ENCODE data around the gene MRTFB. TPM values are rescaled to one million over a fixed set of nuclear protein-coding genes. Genes with fewer than 3 reads are reported as not detected.

The MRTFB gene
- polyA plus RNA-seq, 3 donors, result 6.4 to 14.0 (median 10.6) TPM

DNA sequence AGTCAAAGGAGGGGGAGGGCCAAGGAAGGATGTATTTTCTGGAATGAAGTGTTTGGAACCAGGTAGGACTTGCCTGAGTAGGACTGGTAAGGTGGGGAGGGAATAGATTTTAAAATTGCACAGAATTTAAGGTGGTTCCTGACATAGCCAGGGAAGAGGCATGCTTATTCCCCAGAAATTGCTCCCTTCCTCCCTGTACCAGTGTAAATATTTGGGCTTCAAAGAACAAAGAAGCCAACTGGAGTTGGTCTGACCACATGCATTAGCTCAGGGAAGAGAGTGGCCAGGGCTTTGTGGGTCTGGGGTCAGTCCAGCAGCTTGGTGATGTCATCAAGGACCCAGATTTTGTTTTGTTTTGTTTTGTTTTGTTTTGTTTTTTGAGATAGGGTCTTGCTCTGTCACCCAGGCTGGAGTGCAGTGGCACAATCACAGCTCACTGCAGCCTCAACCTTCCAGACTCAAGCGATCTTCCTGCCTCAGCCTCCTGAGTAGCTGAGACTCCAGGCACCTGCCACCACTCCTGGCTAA lies 9.3 kb upstream of the MRTFB start:
- 96 to 100% (median 100%) methylated on average over 1 of the region's 1 CpG for WGBS, 3 donors
- H3K27ac ChIP-seq (ENCODE audit: low read depth, low read length), result no peak overlapping the region

DNA sequence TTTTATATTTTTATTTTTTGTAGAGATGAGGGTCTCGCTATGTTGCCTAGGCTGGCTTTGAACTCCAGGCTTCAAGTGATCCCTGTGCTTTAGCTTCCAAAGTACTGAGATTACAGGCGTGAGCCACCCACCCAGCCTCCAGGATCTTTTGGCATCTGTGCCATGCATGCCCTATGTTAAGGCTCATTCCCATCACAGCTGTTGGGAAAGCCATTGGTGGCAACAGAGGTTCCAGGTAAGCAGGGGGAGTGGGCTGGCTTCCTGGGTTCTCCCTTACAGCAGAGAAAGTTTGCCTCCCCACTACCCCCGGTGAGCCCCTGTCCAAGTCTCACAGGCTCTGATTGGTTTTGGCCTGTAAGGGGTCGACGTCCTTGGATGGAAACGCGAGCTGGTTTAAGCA lies 8.9 kb upstream of the MRTFB start:
- H3K27ac ChIP-seq (ENCODE audit: low read depth, low read length), result no peak overlapping the region
- 87 to 93% (median 93%) methylated on average over 7 of the region's 7 CpGs for WGBS, 3 donors

DNA sequence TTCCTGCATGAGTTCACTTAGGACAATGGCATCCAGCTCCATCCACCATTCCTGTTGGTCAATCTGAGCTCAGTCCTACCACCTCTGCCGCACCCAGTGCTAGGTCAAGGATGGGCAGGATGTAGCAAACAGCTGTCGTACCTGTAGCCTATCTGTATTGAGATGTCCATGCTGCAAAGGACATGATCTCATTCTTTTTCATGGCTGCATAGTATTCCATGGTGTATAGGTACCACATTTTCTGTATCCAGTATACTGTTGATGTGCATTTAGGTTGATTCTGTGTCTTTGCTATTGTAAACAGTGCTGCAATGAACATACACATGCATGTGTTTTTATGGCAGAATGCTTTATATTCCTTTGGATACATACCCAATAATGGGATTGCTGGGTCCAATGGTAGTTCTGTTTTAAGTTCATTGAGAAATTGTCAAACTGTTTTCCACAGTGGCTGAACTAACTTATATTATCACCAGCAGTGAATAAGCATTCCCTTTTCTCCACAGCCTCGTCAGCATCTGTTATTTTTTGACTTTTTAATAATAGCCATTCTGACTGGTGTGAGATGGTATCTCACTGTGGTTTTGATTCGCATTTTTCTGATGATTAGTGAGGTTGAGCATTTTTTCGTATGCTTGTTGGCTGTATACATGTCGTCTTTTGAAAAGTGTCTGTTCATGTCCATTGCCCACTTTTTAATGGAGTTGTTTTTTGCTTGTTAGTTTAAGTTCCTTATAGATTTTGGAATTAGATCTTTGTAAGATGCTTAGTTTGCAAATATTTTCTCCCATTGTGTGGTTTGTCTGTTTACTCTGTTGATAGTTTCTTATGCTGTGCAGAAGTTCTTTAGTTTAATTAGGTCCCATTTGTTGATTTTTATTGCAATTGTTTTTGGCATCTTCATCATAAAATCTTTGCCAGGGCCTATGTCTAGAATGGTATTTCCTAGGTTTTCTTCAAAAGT lies 7.2 kb upstream of the MRTFB start:
- WGBS, 3 donors, result 92 to 94% (median 93%) methylated on average over 6 of the region's 6 CpGs

DNA sequence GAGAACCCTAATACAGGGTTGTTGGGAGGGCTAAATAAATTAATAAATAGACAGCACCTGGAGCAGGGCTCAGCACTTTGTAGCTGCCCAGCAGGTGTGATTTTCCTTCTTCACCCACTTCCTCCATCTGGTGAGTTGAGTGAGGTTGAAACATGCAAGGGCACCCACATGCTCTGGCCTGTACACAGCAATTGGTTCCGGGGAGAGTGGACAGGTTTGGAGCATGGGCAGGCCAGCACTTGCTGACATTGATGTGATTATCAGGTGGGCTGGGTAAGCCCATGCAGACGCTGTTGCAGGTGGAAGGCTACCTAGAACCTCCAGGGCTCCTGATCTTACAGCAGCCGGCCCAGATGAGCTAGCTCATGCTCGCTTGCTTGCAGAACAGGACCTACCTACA lies 1.3 kb upstream of the MRTFB start:
- WGBS, 3 donors, result 90 to 93% (median 92%) methylated on average over 4 of the region's 4 CpGs
- H3K27ac ChIP-seq (ENCODE audit: low read depth, low read length), result no peak overlapping the region

More for the DNA sequence above, 7.2 kb upstream of the MRTFB start:
- H3K27ac ChIP-seq (ENCODE audit: low read depth, low read length), result no peak overlapping the region

DNA sequence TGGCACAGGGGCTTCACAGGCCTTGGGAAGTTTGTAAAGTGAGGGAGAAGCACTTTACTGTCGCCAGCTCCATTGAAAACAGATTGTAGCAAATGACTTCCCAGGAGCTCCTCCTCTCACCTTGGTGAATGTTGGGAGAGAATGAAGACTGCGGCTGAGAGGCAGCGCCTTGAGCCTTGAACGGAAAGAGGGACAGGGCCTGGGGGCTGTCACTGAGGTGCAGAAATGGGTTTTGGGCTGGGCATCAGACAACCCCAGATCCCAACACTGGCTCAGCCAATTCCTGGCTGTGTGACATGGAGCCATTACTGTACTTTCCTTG lies 603 bp upstream of the MRTFB start:
- 23 to 85% (median 78%) methylated on average over 4 of the region's 4 CpGs for WGBS, 3 donors
- H3K27ac ChIP-seq (ENCODE audit: low read depth, low read length), result no peak overlapping the region

DNA sequence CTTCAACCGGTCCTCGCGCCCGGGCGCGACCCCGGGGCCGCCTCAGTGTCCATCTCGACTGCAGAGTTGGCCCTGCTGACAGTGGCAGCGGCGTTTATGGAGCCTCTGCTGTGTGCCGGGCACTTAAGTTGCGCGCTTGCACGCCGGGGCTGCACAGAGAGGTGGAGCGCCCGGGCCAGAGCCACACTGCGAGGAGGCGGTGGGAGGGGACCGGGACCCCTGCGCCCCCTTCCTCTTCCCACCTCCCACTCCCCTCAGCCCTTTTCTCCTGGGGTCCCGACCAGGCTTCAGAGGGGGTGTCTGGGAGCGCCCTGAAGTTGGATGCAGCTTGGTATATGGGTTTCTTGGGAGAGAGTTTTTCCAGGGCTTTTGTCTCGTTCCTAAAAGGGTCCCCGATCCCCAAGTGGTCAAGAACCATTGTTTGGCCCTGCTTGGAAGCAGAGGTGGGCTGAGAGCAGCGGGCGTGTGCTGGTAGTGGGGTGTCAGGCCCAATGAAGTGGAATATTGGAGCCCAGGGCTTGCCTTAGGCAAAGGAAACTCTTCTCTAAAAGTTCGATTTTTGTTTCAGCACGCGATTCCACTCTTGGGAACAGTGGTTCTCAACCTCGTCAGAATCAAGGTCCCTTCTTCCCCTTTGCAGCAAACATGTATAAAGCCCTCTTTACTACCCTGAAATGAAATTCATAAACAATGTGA lies 605 bp downstream of the MRTFB start:
- 2% methylated on average over 20 to 32 of the region's 32 CpGs for WGBS, 3 donors

DNA sequence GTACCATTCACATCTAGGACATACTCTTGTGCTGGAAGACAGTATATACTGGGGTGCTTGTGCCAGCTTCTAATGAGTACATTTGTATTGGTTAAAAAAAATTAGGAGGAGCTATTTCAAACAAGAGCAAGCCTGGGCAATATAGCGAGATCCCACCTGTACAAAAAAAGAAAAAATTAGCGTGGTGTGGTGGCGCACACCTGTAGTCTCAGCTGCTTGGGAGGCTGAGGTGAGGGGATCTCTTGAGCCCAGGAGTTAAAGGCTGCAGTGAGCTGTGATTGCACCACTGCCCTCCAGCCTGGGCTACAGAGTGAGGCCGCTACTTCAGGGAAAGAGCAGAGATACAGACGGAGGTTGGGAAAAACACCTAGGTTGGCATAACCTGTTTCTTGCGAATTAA lies 1.2 kb downstream of the MRTFB start:
- H3K27ac ChIP-seq (ENCODE audit: low read depth, low read length), result no peak overlapping the region
- WGBS, 3 donors, result 70 to 97% (median 95%) methylated on average over 6 of the region's 6 CpGs

More for the DNA sequence above, 605 bp downstream of the MRTFB start:
- H3K27ac ChIP-seq (ENCODE audit: low read depth, low read length), result no peak overlapping the region

DNA sequence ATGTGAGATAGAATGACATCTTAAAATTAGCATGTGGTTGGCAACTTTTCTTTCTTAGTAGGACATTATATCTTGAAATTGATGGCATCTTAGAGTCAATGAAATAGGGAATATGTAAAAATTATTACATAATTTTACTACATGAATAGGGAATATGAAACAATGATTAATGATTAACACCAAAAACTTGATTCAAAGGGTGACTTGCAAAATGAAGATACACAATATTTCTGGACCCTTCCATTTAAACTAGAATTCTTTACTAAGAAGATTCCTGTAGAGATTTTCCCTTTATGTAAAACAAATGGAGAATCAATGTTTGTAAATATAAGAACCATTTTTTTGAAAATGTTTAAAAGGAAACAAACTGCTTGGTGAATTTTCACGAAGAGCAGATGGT lies 3.4 kb downstream of the MRTFB start:
- 26 to 51% (median 47%) methylated on average over 1 of the region's 1 CpG for WGBS, 3 donors

DNA sequence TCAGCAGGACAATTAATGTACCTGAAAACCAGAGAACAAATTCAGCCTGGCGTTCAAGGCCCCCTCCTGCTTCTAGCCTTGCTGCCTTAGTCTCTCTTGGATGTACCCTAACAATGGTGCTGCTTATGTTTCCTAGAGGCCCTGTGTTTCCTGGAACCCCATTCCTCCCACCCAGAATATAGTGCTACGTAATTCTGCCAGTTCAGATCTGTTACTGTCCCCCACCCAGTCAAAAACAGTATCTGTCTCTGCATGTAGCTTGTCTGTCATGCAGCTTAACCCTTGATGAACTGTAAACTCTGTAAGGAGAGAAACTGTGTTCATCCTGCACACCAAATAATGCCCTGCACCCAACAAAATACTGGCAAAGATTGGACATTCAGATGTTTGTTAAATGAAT lies 6.8 kb downstream of the MRTFB start:
- WGBS, 3 donors, result 93 to 96% (median 94%) methylated on average over 2 of the region's 2 CpGs
- no peak overlapping the region for H3K27ac ChIP-seq (ENCODE audit: low read depth, low read length)

More for the DNA sequence above, 3.4 kb downstream of the MRTFB start:
- no peak overlapping the region for H3K27ac ChIP-seq (ENCODE audit: low read depth, low read length)

DNA sequence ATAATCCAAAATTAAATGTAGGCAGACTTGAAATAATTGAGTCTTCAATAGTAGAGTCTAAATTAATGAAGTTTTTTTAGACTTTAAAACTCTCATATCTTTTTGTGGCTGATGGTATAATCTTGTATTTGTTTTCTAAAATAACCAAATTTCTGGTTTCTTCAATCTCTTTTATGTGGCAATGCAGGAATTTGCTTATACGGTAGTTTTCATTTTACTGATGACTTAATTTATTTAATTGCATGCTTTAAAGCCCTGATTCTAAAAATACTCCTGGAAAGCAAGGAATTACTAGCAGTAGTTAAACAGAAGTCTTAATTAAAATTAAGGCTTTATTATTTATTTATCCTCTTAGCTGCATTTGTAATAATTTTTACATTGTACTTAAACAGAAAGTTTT lies 15.4 kb downstream of the MRTFB start:
- H3K27ac ChIP-seq (ENCODE audit: low read depth, low read length), result no peak overlapping the region

DNA sequence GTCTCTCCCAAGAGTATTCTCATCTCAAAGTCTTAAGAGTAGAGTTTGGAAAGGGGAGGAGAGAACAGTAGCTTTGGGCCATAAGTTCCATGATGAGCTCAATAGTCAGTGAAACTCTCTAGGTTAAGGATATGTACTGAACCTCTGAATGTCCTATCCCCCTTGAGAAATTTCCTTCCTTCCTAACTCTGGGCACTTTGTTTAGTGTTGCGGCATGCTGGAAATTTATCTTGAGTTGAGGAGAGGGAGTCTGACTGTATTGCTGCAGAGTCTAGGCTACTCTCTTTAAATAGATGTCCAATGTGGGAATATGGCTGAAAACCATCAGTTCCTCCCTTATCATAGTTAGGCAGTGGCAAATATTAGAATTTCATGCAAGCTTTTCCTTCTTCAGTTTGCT lies 16.1 kb downstream of the MRTFB start:
- H3K27ac ChIP-seq (ENCODE audit: low read depth, low read length), result no peak overlapping the region
- WGBS, 3 donors, result 52 to 81% (median 70%) methylated on average over 1 of the region's 1 CpG

More for the DNA sequence above, 15.4 kb downstream of the MRTFB start:
- 71 to 90% (median 80%) methylated on average over 1 of the region's 1 CpG for WGBS, 3 donors

DNA sequence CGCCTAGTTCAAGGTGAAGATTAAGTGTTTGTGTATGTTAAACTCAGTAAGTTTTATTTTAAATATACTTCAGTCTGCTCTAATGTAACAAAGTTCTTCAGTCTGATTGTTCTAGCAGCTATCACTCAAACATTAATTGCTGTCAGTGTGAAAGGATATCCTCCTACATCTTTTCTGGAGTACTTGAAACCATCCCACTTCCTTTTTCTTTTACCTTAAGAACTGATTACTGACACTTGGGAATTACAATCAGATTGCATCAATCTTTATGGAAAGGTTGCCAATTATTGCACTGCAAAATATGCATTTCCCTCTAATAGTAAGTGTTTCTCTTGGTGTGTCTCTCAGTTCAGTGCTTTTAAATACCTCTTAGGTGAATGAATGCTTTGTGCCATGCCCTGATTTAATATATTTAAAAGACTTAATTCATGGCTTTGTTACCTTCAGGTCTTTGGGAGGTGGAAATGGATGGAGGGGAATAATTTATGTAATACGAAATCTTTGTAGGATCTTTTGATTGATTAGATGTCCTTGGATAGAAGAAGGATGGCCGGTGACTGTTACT lies 16.6 kb downstream of the MRTFB start:
- no peak overlapping the region for H3K27ac ChIP-seq (ENCODE audit: low read depth, low read length)
- 56 to 82% (median 80%) methylated on average over 3 of the region's 3 CpGs for WGBS, 3 donors

DNA sequence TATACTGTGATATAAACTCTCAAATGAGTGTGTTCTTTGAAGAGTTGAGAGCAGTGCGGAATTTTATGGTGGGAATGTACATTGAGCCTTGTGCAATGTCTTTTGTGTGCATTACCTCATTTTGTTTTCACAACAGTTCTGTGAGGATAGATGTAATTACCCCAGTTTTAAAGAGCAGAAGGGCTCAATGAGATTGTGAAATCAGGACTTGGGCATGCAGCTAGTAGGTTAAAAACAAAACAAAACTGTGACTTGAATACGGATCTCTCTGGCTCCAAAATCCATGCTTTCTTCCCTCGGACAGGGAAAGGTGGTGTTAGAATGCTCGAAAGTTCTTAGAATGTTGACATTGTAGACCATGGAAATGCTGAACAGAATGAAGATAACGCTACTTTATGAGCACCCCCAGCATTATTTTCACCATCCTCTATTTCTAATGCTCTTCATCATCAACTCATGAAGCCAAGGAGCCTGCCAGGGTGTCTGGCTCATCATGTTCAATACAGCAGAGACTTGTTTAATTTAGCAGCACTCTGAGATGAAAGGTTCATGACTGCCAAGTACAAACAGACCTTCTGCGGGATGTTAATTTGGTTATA lies 17.1 kb downstream of the MRTFB start:
- H3K27ac ChIP-seq (ENCODE audit: low read depth, low read length), result no peak overlapping the region
- 64 to 73% (median 72%) methylated on average over 6 of the region's 6 CpGs for WGBS, 3 donors

DNA sequence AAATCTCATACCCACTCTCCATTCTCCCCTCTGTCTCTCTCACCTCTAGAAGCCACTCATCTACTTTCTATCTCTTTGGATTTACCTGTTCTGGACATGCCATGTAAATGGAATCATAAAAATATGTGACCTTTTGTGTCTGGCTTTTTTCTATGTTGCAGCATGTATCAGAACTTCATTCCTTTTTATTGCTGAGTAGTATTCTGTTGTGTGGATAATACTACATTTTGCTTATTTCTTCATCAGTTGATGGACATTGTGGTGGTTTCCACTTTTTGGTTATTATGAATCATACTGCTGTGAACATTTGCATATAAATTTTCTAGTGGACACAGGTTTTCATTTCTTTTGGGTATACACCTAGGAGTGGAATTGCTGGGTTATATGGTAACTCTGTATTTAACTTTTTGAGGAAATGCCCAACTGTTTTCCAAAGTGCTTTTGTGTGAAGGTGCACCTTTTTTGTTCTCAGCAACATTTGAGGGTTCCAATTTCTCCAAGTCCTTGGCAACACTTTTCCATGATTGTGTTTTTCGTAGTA lies 18.2 kb downstream of the MRTFB start:
- WGBS, 3 donors, result 94 to 97% (median 95%) methylated on average over 1 of the region's 1 CpG
- no peak overlapping the region for H3K27ac ChIP-seq (ENCODE audit: low read depth, low read length)

DNA sequence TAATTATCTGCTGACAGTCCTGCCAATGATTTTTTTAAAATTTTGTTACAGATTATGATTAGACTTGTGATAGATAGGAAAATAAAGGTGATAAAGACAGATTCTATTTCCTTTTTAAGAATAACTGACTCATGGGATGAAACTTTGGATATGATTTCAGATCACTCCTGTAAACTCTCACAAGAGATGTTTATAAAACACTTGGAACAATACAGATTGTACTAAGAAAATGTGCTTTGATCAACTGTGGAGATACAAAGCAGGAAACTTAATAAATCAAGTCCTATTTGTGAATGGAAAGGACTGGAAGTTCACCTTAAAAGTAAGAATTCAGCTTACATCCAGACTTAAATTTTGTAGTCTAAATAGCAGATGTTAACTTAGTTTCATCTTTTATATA lies 21.4 kb downstream of the MRTFB start:
- no peak overlapping the region for H3K27ac ChIP-seq (ENCODE audit: low read depth, low read length)

DNA sequence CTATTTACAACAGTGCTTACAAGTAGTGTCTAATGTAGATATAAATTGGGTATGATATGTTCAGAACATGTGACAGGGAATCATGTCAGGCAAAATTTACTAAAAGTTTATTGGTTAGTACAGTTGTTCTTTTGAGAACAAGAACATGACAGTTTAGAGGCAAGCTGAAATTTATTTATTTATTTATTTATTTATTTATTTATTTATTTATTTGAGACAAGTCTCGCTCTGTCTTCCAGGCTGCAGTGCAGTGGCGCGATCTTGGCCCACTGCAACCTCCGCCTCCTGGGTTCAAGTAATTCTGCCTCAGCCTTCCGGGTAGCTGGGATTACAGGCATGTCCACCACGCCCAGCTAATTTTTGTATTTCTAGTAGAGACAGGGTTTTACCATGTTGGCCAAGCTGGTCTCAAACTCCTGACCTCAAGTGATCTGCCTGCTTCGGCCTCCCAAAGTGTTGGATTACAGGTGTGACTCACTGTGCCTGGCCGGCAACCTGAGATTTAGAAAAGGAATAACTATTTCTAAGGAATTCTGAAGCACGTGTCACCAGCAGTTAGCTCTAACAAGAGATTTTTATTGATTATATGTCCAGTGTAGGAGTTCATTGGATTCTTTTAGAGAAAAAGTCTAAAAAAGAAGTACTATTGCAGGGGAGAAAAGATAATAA lies 24.9 kb downstream of the MRTFB start:
- WGBS, 3 donors, result 70 to 96% (median 94%) methylated on average over 9 of the region's 9 CpGs

DNA sequence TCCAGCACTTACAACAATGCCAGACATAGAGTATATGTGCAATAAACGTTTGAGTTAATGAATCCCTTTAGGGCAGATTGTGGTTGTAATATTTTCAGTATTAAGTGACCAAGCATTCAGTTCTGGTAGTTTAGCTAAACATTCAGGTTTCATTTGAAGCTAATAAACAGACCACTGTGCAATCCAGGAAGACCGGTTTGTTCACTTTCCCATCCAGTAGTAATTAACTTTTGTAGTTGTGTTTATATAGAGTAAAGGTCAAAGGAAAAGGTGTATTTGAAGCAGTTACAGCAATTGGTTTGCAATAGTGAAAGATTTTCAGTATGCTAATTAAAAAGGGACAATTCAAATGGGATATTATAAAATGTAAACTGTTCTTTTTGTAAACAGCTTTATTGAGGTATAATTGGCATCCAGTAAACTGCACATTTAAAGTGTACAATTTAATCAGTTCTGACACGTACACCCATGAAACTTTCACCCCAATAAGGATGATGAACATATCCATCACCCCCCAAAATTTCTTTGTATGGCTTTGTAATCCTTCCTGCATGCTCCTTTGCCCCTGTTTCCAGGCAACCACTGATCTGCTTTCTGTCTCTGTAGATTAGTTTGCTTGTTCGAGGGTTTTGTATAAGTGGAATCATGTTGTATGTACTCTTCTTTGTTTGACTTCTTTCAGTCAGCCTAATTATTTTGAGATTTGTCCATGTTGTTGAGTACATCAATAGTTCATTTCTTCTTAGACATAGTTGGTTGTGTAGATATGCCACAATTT lies 26.3 kb downstream of the MRTFB start:
- 23 to 70% (median 64%) methylated on average over 4 of the region's 4 CpGs for WGBS, 3 donors
- no peak overlapping the region for H3K27ac ChIP-seq (ENCODE audit: low read depth, low read length)

More for the DNA sequence above, 24.9 kb downstream of the MRTFB start:
- no peak overlapping the region for H3K27ac ChIP-seq (ENCODE audit: low read depth, low read length)
